ENCODE measurements around the gene NADK.

Gene NADK

DNA sequence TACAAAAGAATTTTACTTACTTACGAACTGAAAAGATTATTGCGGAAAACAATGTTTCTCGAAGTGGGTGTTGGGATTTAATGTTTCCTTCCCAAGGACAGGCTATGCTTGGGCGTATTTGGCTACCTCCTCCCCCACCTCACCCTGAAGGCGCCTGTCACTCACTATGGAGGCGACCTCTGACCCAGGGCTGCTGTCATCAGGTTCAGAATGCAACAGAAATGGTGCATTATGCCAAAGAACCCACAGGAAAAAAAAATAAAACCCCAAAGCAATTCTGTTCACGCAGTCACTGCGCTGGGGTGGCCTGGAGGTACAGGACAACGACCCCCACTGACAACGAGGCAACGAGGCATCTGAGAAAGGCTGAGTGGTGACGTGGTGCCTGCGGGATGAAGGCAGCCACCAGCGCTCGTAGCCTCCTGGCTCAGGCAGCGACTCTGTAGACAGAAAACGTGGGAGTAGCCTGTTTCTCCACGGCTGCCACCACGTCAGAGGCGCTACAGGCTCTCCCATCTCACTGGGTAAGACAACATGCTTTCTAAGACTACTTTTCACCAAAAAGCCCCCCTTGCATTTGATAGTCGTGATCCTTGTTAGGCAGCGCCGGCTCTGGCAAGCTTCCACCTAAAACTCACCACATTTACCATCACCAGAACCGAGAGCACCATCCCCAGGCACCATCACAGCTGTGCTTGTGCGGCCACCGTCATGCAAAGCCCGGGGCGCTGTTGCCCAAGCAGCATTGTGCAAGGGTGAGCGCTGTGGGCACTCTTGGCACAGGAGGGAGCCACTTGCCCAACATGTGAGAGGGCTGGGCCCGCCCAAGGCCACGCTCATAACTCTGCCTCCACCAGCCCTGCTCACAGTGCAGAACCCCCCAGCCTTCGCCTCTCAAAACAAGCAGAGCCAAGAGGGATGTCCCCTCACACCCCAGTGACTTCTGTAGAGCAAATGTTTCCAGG is 14.3 kb downstream of the NADK start:
- peak in 1 of 2 donors; percentile 56 for DNase-seq (ENCODE audit: low read depth in 2 of 2)
- H3K4me3 ChIP-seq (replicated peaks in 1 of 2; ENCODE audit: low read depth in 2 of 2, low read length in 2 of 2) = no peak overlapping the region
- TF ChIP-seq CTCF (IDR thresholded peaks at IDR 0.05; ENCODE audit: low read depth, low read length) = no peak

GRCh38 chr1:1761504-1762376 is 16.5 kb downstream of the NADK start:
- no peak for TF ChIP-seq CTCF (IDR thresholded peaks at IDR 0.05; ENCODE audit: low read depth, low read length)
- H3K4me3 ChIP-seq (replicated peaks in 1 of 2; ENCODE audit: low read depth in 2 of 2, low read length in 2 of 2) = no peak overlapping the region
- no peak for DNase-seq (ENCODE audit: low read depth in 2 of 2)

- DNase-seq (ENCODE audit: low read depth in 2 of 2) = no peak
- no peak overlapping the region for H3K4me3 ChIP-seq (replicated peaks in 1 of 2; ENCODE audit: low read depth in 2 of 2, low read length in 2 of 2)
- TF ChIP-seq CTCF (IDR thresholded peaks at IDR 0.05; ENCODE audit: low read depth, low read length) = no peak
Measured at GRCh38 chr1:1760715-1761114, 17.6 kb downstream of the NADK start.

DNA sequence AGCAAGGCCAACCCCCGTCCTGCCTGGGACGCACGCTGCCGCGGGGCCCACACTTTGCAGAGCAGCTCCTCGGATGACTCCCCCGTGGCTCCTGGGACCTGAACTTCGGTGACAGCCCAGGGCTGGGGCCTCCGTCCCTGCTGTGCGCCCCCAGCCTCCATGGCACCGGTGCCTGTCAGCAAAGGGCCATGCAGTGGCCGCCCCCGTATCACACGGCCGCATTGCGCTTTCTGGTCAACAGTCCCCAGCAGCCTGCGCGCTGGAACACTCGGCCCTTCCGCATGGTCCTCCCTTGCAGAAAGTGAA is 18.0 kb downstream of the NADK start:
- DNase-seq (ENCODE audit: low read depth in 2 of 2) = no peak
- no peak overlapping the region for H3K4me3 ChIP-seq (replicated peaks in 1 of 2; ENCODE audit: low read depth in 2 of 2, low read length in 2 of 2)
- TF ChIP-seq CTCF (IDR thresholded peaks at IDR 0.05; ENCODE audit: low read depth, low read length) = no peak

- H3K4me3 ChIP-seq (replicated peaks in 1 of 2; ENCODE audit: low read depth in 2 of 2, low read length in 2 of 2) = no peak overlapping the region
- TF ChIP-seq CTCF (IDR thresholded peaks at IDR 0.05; ENCODE audit: low read depth, low read length) = no peak
- no peak for DNase-seq (ENCODE audit: low read depth in 2 of 2)
Measured at GRCh38 chr1:1759456-1760344, 18.6 kb downstream of the NADK start.
